Mesenteric fat pad (tissue), 1 donor: ENCODE results near the gene INHA. TPM values are rescaled to one million over a fixed set of nuclear protein-coding genes. Genes with fewer than 3 reads are reported as not detected.

Source experiments
- DNase-seq: peaks from one replicate; pipeline ENCODE4 v3.0.0-alpha.2; 2020; ENCODE audit warnings: low spot score
- total RNA-seq: library from RNA; stranded (reverse); fragmentation: NEBNext Ultra II Directional; extraction: Animal tissue kit (Norgen Biotek cat#: 25700); gene quantifications from one replicate; pipeline ENCODE4 v1.2.1, GENCODE V29; 2021
- donor health status: DM: yes; HTN: yes; CAD: no.

Gene INHA
- total RNA-seq, 1 donor from 2014 or later = 0.45 TPM

- no peak for DNase-seq
Measured at GRCh38 chr2:219539926-219540678, 32.0 kb upstream of the INHA start.

- no peak for DNase-seq
Measured at GRCh38 chr2:219540784-219541504, 31.2 kb upstream of the INHA start.

GRCh38 chr2:219541611-219542180 lies 30.4 kb upstream of the INHA start:
- no peak for DNase-seq

- DNase-seq = no peak
Measured at GRCh38 chr2:219542931-219543595, 29.0 kb upstream of the INHA start.

- DNase-seq = peak; percentile 98
Measured at GRCh38 chr2:219543596-219544358, 28.3 kb upstream of the INHA start, which contains the start of the genes CHPF and TMEM198. Gene CHPF (minus strand): TSS chr2:219543809. CDS start chr2:219543538, 271 bp downstream. Gene TMEM198 (plus strand): TSS chr2:219544028. CDS start chr2:219544728, 700 bp downstream.

- DNase-seq = no peak
Measured at GRCh38 chr2:219544567-219544966, 27.5 kb upstream of the INHA start.

- no peak for DNase-seq
Measured at GRCh38 chr2:219545295-219545942, 26.7 kb upstream of the INHA start.

- DNase-seq = no peak
Measured at GRCh38 chr2:219545943-219546352, 26.2 kb upstream of the INHA start.

- DNase-seq = no peak
Measured at GRCh38 chr2:219547621-219548020, 24.5 kb upstream of the INHA start.

GRCh38 chr2:219548990-219549389 lies 23.1 kb upstream of the INHA start:
- no peak for DNase-seq

- peak; percentile 74 for DNase-seq
Measured at GRCh38 chr2:219549619-219550018, 22.5 kb upstream of the INHA start.

- peak; percentile 89 for DNase-seq
Measured at GRCh38 chr2:219551441-219552381, 20.4 kb upstream of the INHA start.

GRCh38 chr2:219552382-219553167 lies 19.5 kb upstream of the INHA start:
- no peak for DNase-seq

GRCh38 chr2:219553168-219553417 lies 19.0 kb upstream of the INHA start:
- no peak for DNase-seq

GRCh38 chr2:219553463-219553963 lies 18.6 kb upstream of the INHA start:
- DNase-seq = no peak

GRCh38 chr2:219554350-219554749 lies 17.8 kb upstream of the INHA start:
- DNase-seq = no peak

GRCh38 chr2:219555956-219556355 lies 16.2 kb upstream of the INHA start:
- no peak for DNase-seq

- DNase-seq = no peak
Measured at GRCh38 chr2:219556413-219556812, 15.7 kb upstream of the INHA start.
